SU-DHL-6 (cell line): ENCODE measurements around the gene CEP170.

ENCODE experiments used
- EZH2phosphoT487 ChIP-seq: fragments of 200-600 bp; sonication (generic), shearing (Covaris generic); conservative IDR thresholded peaks from 2 replicates; pipeline ENCODE4 v1.6.1; 2018; ENCODE audit warnings: mild to moderate bottlenecking, antibody characterized with exemption, low read length, moderate library complexity, mixed read lengths
- TF ChIP-seq, protein P1 (sequence below): fragments of 200-600 bp; sonication (generic); IDR thresholded peaks from one replicate; pipeline ENCODE4 v1.5.1; 2017; ENCODE audit warnings: antibody characterized with exemption, mild to moderate bottlenecking, low read length, moderate library complexity; ENCODE audit not compliant: insufficient read depth, poor library complexity, severe bottlenecking

DNA sequence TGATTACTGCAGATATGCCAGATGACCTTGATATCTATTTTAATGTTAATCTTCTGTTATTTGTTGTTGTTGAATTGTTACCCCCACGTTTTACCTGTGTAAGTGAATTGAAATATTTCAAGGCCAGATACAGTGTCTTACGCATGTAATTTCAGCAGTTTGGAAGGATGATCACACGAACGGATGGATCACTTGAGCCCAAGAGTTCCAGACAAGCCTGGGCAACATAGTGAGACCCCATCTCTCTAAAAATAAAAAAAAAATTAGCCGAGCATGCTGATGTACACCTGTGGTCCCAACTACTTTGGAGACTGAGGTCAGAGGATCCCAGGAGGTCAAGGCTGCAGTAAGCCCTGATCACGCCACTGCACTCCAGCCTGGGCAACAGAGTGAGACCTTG is 33.0 kb upstream of the CEP170 start:
- TF ChIP-seq, protein P1, sequence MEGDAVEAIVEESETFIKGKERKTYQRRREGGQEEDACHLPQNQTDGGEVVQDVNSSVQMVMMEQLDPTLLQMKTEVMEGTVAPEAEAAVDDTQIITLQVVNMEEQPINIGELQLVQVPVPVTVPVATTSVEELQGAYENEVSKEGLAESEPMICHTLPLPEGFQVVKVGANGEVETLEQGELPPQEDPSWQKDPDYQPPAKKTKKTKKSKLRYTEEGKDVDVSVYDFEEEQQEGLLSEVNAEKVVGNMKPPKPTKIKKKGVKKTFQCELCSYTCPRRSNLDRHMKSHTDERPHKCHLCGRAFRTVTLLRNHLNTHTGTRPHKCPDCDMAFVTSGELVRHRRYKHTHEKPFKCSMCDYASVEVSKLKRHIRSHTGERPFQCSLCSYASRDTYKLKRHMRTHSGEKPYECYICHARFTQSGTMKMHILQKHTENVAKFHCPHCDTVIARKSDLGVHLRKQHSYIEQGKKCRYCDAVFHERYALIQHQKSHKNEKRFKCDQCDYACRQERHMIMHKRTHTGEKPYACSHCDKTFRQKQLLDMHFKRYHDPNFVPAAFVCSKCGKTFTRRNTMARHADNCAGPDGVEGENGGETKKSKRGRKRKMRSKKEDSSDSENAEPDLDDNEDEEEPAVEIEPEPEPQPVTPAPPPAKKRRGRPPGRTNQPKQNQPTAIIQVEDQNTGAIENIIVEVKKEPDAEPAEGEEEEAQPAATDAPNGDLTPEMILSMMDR = no peak
- no peak for TF ChIP-seq EZH2phosphoT487
